ENCODE results near the gene C1orf226. TPM values are rescaled to one million over a fixed set of nuclear protein-coding genes. Genes with fewer than 3 reads are reported as not detected.

Gene C1orf226
- total and polyA plus RNA-seq, 4 donors: 1.4 to 10.2 (median 5.9) TPM

DNA sequence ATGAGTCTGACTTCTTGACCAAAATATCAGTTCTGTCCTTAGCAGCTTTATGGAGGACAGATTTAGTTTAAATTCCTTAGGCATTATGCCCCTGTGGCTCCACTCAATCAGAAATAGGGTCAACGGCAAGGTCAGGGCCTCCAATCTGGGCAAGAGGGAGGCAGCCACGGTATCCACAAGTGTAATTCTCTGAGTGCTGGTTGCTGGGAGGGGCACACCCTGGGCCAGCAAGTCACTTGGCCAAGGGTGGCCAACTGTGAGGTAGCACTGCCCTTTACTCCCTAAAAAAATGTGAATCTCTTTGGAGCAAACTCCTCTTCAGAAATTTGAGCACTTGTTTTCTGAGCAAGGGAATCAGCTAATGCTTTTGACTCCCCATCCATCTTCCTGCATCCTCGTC lies 17.7 kb upstream of the C1orf226 start:
- no peaks in the 10 kb centered on the region for H3K9me3 ChIP-seq (ENCODE audit: control insufficient read depth, insufficient read depth, low read length)
- WGBS (ENCODE audit: insufficient coverage): 80% methylated on average over 3 of the region's 3 CpGs
- H3K36me3 ChIP-seq (ENCODE audit: control insufficient read depth, insufficient read depth, low read length): peaks cover 17% of the 10 kb centered on the region
- H3K4me1 ChIP-seq (ENCODE audit: control insufficient read depth, insufficient read depth, low read length): peaks cover 5% of the 10 kb centered on the region
- H3K4me3 ChIP-seq (ENCODE audit: low read depth, low read length): no peak overlapping the region
- H3K27me3 ChIP-seq (ENCODE audit: control insufficient read depth, insufficient read depth, low read length): no peaks in the 10 kb centered on the region
- no peak for DNase-seq (ENCODE audit: low read depth in 4 of 6, low spot score in 6 of 6)
- H3K27ac ChIP-seq (ENCODE audit: low read depth, low read length): no peak overlapping the region

GRCh38 chr1:162364498-162364897 lies 17.0 kb upstream of the C1orf226 start:
- Histone ChIP-seq H3K36me3 (ENCODE audit: control insufficient read depth, insufficient read depth, low read length) (peaks cover 18% of the 10 kb centered on the region), H3K4me3 (ENCODE audit: low read depth, low read length) (no peak overlapping the region), H3K9me3 (ENCODE audit: control insufficient read depth, insufficient read depth, low read length) (no peaks in the 10 kb centered on the region), H3K27ac (ENCODE audit: low read depth, low read length) (no peak overlapping the region), H3K4me1 (ENCODE audit: control insufficient read depth, insufficient read depth, low read length) (peaks cover 5% of the 10 kb centered on the region), H3K27me3 (ENCODE audit: control insufficient read depth, insufficient read depth, low read length) (no peaks in the 10 kb centered on the region)
- 88% methylated on average over 1 of the region's 1 CpG for WGBS (ENCODE audit: insufficient coverage)
- no peak for DNase-seq (ENCODE audit: low read depth in 4 of 6, low spot score in 6 of 6)

DNA sequence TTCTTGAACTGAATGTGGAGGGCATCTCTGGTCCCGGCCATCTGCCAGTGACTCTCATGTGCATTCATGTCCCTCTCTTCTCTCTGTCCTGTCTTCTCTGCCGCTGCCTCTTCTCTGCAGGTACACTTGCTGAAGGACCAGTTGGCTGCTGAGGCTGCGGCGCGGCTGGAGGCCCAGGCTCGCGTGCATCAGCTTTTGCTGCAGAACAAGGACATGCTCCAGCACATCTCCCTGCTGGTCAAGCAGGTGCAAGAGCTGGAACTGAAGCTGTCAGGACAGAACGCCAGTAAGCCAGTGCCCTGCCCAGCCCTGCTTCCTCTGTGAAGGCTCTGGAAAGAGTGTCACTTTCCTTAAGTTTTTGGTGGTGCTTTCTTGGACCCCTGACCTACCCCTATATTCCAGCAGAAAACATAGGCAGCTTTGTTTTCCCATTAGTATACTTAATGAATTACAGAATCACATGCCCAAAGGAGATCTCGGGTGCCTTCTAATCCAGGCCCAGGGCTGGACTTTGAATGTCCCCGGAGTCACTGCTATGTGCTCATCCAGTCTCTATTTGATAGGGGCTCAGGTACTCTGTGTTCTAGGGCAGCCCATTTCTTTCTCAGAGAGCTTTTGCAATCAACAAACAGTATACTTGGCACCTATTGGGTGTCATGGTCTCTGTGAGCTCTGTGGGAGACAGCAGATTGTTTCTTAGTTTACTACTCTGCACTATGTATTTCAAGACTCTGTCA lies 16.1 kb upstream of the C1orf226 start:
- no peak overlapping the region for H3K4me3 ChIP-seq (ENCODE audit: low read depth, low read length)
- H3K27ac ChIP-seq (ENCODE audit: low read depth, low read length): no peak overlapping the region
- H3K9me3 ChIP-seq (ENCODE audit: control insufficient read depth, insufficient read depth, low read length): no peaks in the 10 kb centered on the region
- no peaks in the 10 kb centered on the region for H3K27me3 ChIP-seq (ENCODE audit: control insufficient read depth, insufficient read depth, low read length)
- no peak for DNase-seq (ENCODE audit: low read depth in 4 of 6, low spot score in 6 of 6)
- peaks cover 22% of the 10 kb centered on the region for H3K36me3 ChIP-seq (ENCODE audit: control insufficient read depth, insufficient read depth, low read length)
- 90% methylated on average over 10 of the region's 10 CpGs for WGBS (ENCODE audit: insufficient coverage)
- H3K4me1 ChIP-seq (ENCODE audit: control insufficient read depth, insufficient read depth, low read length): peaks cover under 1% of the 10 kb centered on the region

DNA sequence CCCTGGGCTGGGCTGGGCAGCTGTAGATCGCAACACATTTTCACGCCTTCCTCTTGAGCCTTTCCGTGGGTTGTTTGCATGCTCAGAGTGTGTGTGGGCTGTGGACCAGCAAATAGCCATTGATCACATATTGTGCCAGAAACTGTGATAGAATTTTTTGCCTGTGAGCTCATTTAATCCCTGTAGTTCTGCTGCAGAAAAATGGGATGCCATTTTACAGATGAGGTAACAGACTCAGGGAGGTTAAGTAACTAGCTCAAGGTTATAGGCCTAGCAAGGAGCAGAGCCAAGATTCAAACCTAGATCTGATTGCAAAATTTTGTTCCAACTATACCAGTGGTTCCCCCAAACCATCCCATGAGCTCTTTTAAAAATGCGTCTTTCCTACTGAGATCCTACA lies 15.4 kb upstream of the C1orf226 start:
- DNase-seq (ENCODE audit: low read depth in 4 of 6, low spot score in 6 of 6): no peak
- WGBS (ENCODE audit: insufficient coverage): 100% methylated on average over 3 of the region's 4 CpGs
- no peak overlapping the region for H3K27ac ChIP-seq (ENCODE audit: low read depth, low read length)
- H3K4me1 ChIP-seq (ENCODE audit: control insufficient read depth, insufficient read depth, low read length): no peaks in the 10 kb centered on the region
- H3K36me3 ChIP-seq (ENCODE audit: control insufficient read depth, insufficient read depth, low read length): peaks cover 22% of the 10 kb centered on the region
- H3K9me3 ChIP-seq (ENCODE audit: control insufficient read depth, insufficient read depth, low read length): no peaks in the 10 kb centered on the region
- no peak overlapping the region for H3K4me3 ChIP-seq (ENCODE audit: low read depth, low read length)
- H3K27me3 ChIP-seq (ENCODE audit: control insufficient read depth, insufficient read depth, low read length): no peaks in the 10 kb centered on the region

DNA sequence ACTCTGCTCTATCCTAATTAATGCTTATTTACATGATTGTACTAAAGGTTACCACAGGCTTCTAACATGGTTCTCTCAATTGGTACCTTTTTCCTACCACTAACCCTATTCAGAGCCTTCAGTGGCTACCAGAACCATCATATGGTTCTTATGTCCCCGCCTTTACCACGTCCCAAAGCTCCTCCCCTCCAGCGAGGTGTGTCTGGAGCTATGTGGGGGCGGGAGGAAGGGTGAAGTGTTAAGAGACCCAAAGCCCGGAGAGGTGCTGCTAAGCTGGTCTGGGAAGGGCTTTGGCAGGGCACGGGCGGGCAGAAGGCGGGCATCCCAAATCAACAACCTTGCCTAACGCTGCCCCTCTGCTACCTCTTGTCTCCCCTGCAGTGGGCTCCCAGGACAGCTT lies 14.9 kb upstream of the C1orf226 start:
- DNase-seq (ENCODE audit: low read depth in 4 of 6, low spot score in 6 of 6): no peak
- H3K27ac ChIP-seq (ENCODE audit: low read depth, low read length): no peak overlapping the region
- WGBS (ENCODE audit: insufficient coverage): 92% methylated on average over 5 of the region's 9 CpGs
- H3K4me3 ChIP-seq (ENCODE audit: low read depth, low read length): no peak overlapping the region
- no peaks in the 10 kb centered on the region for H3K27me3 ChIP-seq (ENCODE audit: control insufficient read depth, insufficient read depth, low read length)
- H3K36me3 ChIP-seq (ENCODE audit: control insufficient read depth, insufficient read depth, low read length): peaks cover 22% of the 10 kb centered on the region
- H3K4me1 ChIP-seq (ENCODE audit: control insufficient read depth, insufficient read depth, low read length): no peaks in the 10 kb centered on the region
- H3K9me3 ChIP-seq (ENCODE audit: control insufficient read depth, insufficient read depth, low read length): no peaks in the 10 kb centered on the region

- H3K9me3 ChIP-seq (ENCODE audit: control insufficient read depth, insufficient read depth, low read length): no peaks in the 10 kb centered on the region
- no peaks in the 10 kb centered on the region for H3K4me1 ChIP-seq (ENCODE audit: control insufficient read depth, insufficient read depth, low read length)
- peaks cover 22% of the 10 kb centered on the region for H3K36me3 ChIP-seq (ENCODE audit: control insufficient read depth, insufficient read depth, low read length)
- no peaks in the 10 kb centered on the region for H3K27me3 ChIP-seq (ENCODE audit: control insufficient read depth, insufficient read depth, low read length)
- DNase-seq (ENCODE audit: low read depth in 4 of 6, low spot score in 6 of 6): no peak
- WGBS (ENCODE audit: insufficient coverage): 88% methylated on average over 36 of the region's 36 CpGs
- no peak overlapping the region for H3K27ac ChIP-seq (ENCODE audit: low read depth, low read length)
- no peak overlapping the region for H3K4me3 ChIP-seq (ENCODE audit: low read depth, low read length)
Measured at GRCh38 chr1:162367073-162367472, 14.5 kb upstream of the C1orf226 start.

DNA sequence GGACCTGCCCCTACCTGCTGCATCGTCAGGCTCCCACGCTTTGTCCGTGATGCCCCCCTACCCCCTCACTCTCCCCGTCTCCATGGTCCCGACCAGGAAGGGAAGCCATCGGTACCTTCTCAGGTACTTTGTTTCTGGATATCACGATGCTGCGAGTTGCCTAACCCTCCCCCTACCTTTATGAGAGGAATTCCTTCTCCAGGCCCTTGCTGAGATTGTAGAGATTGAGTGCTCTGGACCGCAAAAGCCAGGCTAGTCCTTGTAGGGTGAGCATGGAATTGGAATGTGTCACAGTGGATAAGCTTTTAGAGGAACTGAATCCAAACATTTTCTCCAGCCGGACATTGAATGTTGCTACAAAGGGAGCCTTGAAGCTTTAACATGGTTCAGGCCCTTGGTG lies 13.8 kb upstream of the C1orf226 start:
- Histone ChIP-seq H3K4me3 (ENCODE audit: low read depth, low read length) (no peak overlapping the region), H3K27me3 (ENCODE audit: control insufficient read depth, insufficient read depth, low read length) (no peaks in the 10 kb centered on the region), H3K36me3 (ENCODE audit: control insufficient read depth, insufficient read depth, low read length) (peaks cover 22% of the 10 kb centered on the region), H3K27ac (ENCODE audit: low read depth, low read length) (no peak overlapping the region), H3K4me1 (ENCODE audit: control insufficient read depth, insufficient read depth, low read length) (peaks cover 6% of the 10 kb centered on the region), H3K9me3 (ENCODE audit: control insufficient read depth, insufficient read depth, low read length) (no peaks in the 10 kb centered on the region)
- 89% methylated on average over 5 of the region's 10 CpGs for WGBS (ENCODE audit: insufficient coverage)
- DNase-seq (ENCODE audit: low read depth in 4 of 6, low spot score in 6 of 6): no peak

DNA sequence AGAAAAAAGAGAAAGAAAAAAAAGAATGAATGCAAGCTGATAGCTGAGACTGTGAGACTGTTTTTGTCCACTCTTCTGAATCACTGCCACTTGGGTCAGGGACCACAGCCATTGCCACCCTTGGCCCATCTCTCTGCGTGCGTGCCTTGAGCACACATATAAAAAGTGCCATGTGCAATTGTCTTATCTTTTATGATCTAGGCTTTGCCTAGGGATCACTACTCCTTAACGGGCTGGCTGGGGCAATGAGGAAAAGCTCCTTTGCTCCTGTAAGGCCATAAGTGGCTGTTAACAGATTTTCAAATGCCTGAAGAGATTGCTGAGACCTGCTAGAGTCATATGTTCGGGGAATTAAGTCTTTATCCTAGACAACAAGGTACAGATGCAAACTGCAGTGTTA lies 13.1 kb upstream of the C1orf226 start:
- Histone ChIP-seq H3K36me3 (ENCODE audit: control insufficient read depth, insufficient read depth, low read length) (peaks cover 22% of the 10 kb centered on the region), H3K9me3 (ENCODE audit: control insufficient read depth, insufficient read depth, low read length) (no peaks in the 10 kb centered on the region), H3K27ac (ENCODE audit: low read depth, low read length) (no peak overlapping the region), H3K27me3 (ENCODE audit: control insufficient read depth, insufficient read depth, low read length) (no peaks in the 10 kb centered on the region), H3K4me1 (ENCODE audit: control insufficient read depth, insufficient read depth, low read length) (peaks cover 9% of the 10 kb centered on the region), H3K4me3 (ENCODE audit: low read depth, low read length) (no peak overlapping the region)
- 77% methylated on average over 3 of the region's 4 CpGs for WGBS (ENCODE audit: insufficient coverage)
- no peak for DNase-seq (ENCODE audit: low read depth in 4 of 6, low spot score in 6 of 6)

GRCh38 chr1:162369571-162369970 lies 12.0 kb upstream of the C1orf226 start:
- Histone ChIP-seq H3K4me3 (ENCODE audit: low read depth, low read length) (no peak overlapping the region), H3K4me1 (ENCODE audit: control insufficient read depth, insufficient read depth, low read length) (peaks cover 17% of the 10 kb centered on the region), H3K27me3 (ENCODE audit: control insufficient read depth, insufficient read depth, low read length) (no peaks in the 10 kb centered on the region), H3K9me3 (ENCODE audit: control insufficient read depth, insufficient read depth, low read length) (no peaks in the 10 kb centered on the region), H3K36me3 (ENCODE audit: control insufficient read depth, insufficient read depth, low read length) (peaks cover 25% of the 10 kb centered on the region), H3K27ac (ENCODE audit: low read depth, low read length) (no peak overlapping the region)
- no peak for DNase-seq (ENCODE audit: low read depth in 4 of 6, low spot score in 6 of 6)
- 98% methylated on average over 5 of the region's 7 CpGs for WGBS (ENCODE audit: insufficient coverage)

- DNase-seq (ENCODE audit: low read depth in 4 of 6, low spot score in 6 of 6): peak in 1 of 6 donors; percentile 52
- peaks cover 17% of the 10 kb centered on the region for H3K4me1 ChIP-seq (ENCODE audit: control insufficient read depth, insufficient read depth, low read length)
- 100% methylated on average over 1 of the region's 1 CpG for WGBS (ENCODE audit: insufficient coverage)
- no peak overlapping the region for H3K4me3 ChIP-seq (ENCODE audit: low read depth, low read length)
- no peaks in the 10 kb centered on the region for H3K9me3 ChIP-seq (ENCODE audit: control insufficient read depth, insufficient read depth, low read length)
- H3K36me3 ChIP-seq (ENCODE audit: control insufficient read depth, insufficient read depth, low read length): peaks cover 24% of the 10 kb centered on the region
- no peaks in the 10 kb centered on the region for H3K27me3 ChIP-seq (ENCODE audit: control insufficient read depth, insufficient read depth, low read length)
- H3K27ac ChIP-seq (ENCODE audit: low read depth, low read length): no peak overlapping the region
Measured at GRCh38 chr1:162370161-162370560, 11.4 kb upstream of the C1orf226 start.

All from spinal cord (tissue), 10 donors.